ENCODE measurements around the gene MMD2.

The MMD2 gene

GRCh38 chr7:4957847-4958476 lies 1.0 kb downstream of the MMD2 start:
- DNase-seq, result no peak

GRCh38 chr7:4951903-4952636 lies 6.9 kb downstream of the MMD2 start:
- DNase-seq, result no peak

GRCh38 chr7:4951304-4951703 lies 7.7 kb downstream of the MMD2 start:
- DNase-seq, result no peak

GRCh38 chr7:4948402-4948801 lies 10.6 kb downstream of the MMD2 start:
- no peak for DNase-seq

- no peak for DNase-seq
Measured at GRCh38 chr7:4945949-4946348, 13.0 kb downstream of the MMD2 start.

GRCh38 chr7:4944939-4945338 lies 14.0 kb downstream of the MMD2 start:
- no peak for DNase-seq

- no peak for DNase-seq
Measured at GRCh38 chr7:4943297-4943696, 15.7 kb downstream of the MMD2 start.

GRCh38 chr7:4939971-4940728 lies 18.8 kb downstream of the MMD2 start:
- no peak for DNase-seq

- no peak for DNase-seq
Measured at GRCh38 chr7:4937411-4937810, 21.6 kb downstream of the MMD2 start.

GRCh38 chr7:4934419-4935025 lies 24.5 kb downstream of the MMD2 start:
- no peak for DNase-seq

GRCh38 chr7:4931943-4932342 lies 27.0 kb downstream of the MMD2 start:
- no peak for DNase-seq

- DNase-seq, result no peak
Measured at GRCh38 chr7:4929005-4929404, 30.0 kb downstream of the MMD2 start.

GRCh38 chr7:4928445-4928844 lies 30.5 kb downstream of the MMD2 start:
- DNase-seq, result no peak

- DNase-seq, result no peak
Measured at GRCh38 chr7:4919969-4920766, 38.8 kb downstream of the MMD2 start.

- no peak for DNase-seq
Measured at GRCh38 chr7:4916113-4916512, 42.9 kb downstream of the MMD2 start.

GRCh38 chr7:4911111-4911828 lies 47.7 kb downstream of the MMD2 start:
- no peak for DNase-seq

GRCh38 chr7:4906682-4907081 lies 52.3 kb downstream of the MMD2 start:
- DNase-seq, result no peak

- DNase-seq, result no peak
Measured at GRCh38 chr7:4905171-4905570, 53.8 kb downstream of the MMD2 start.

GRCh38 chr7:4904346-4904745 lies 54.6 kb downstream of the MMD2 start:
- no peak for DNase-seq

GRCh38 chr7:4895766-4896165 lies 63.2 kb downstream of the MMD2 start:
- DNase-seq, result no peak

- DNase-seq, result no peak
Measured at GRCh38 chr7:4894482-4894881, 64.5 kb downstream of the MMD2 start.

- no peak for DNase-seq
Measured at GRCh38 chr7:4893929-4894475, 65.0 kb downstream of the MMD2 start.

All from NK-92 treated with Interleukin-12 subunit alpha and Interleukin-12 subunit beta, amount 100 ng/mL, for 24 hours (cell line).